K562 (cell line): Measurements from ENCODE around the gene TP53BP2. TPM values are rescaled to one million over a fixed set of nuclear protein-coding genes. Genes with fewer than 3 reads are reported as not detected.

Experiments used
- ARID3A ChIP-seq: IDR thresholded peaks from 2 replicates; pipeline ENCODE4 v1.6.1; 2012; ENCODE audit warnings: low read depth, low read length, improper control_type of control experiment, borderline replicate concordance
- BHLHE40 ChIP-seq: IDR thresholded peaks from 2 replicates; pipeline ENCODE4 v1.6.1; 2011; ENCODE audit warnings: low read length, improper control_type of control experiment
- DACH1 ChIP-seq: fragments of 450-650 bp; IDR thresholded peaks from 2 replicates; pipeline ENCODE4 v1.6.1; 2018; ENCODE audit not compliant: partially characterized antibody
- ELF4 ChIP-seq: fragments of 450-650 bp; formaldehyde crosslinking; IDR thresholded peaks from 2 replicates; pipeline ENCODE4 v1.4.0; 2022; ENCODE audit warnings: missing genetic modification characterization
- ESRRB ChIP-seq: fragments of 250-450 bp; sonication (Bioruptor Pico); IDR thresholded peaks from 2 replicates; pipeline ENCODE4 v1.5.0; 2020; ENCODE audit warnings: mild to moderate bottlenecking, moderate library complexity, borderline replicate concordance
- HDAC1 ChIP-seq, 2 experiments: fragments of 450-650 bp; IDR thresholded peaks; 2 replicates each; pipeline ENCODE4 v1.6.1; 2016 to 2017; ENCODE audit warnings: inconsistent platforms in 1 of 2, mild to moderate bottlenecking in 1 of 2, moderate library complexity in 1 of 2
- HLTF ChIP-seq: fragments of 450-650 bp; IDR thresholded peaks from 2 replicates; pipeline ENCODE4 v1.6.1; 2016
- MAFK ChIP-seq: IDR thresholded peaks from 2 replicates; pipeline ENCODE4 v1.6.1; 2011; ENCODE audit warnings: low read length, improper control_type of control experiment
- MAZ ChIP-seq, 2 experiments: fragments of 450-650 bp in 1 of 2; sonication (generic) in 1 of 2; formaldehyde crosslinking; IDR thresholded peaks in 1 of 2; conservative IDR thresholded peaks in 1 of 2; 2 replicates each; pipeline versions ENCODE4 v1.4.0 to v1.5.0; 2020; ENCODE audit warnings: mild to moderate bottlenecking in 1 of 2, missing genetic modification reagents in 1 of 2
- OTX1 ChIP-seq: fragments of 450-650 bp; formaldehyde crosslinking; IDR thresholded peaks from 2 replicates; pipeline ENCODE4 v1.4.0; 2022; ENCODE audit warnings: mild to moderate bottlenecking
- PHB2 ChIP-seq: fragments of 450-650 bp; IDR thresholded peaks from 2 replicates; pipeline ENCODE4 v1.6.1; 2017; ENCODE audit warnings: low read depth
- POLR2A ChIP-seq: fragments of 450-650 bp; conservative IDR thresholded peaks from 2 replicates; pipeline ENCODE4 v1.6.1; 2016
- POLR2B ChIP-seq: fragments of 450-650 bp; IDR thresholded peaks from 2 replicates; pipeline ENCODE4 v1.6.1; 2018; ENCODE audit warnings: low read depth; ENCODE audit not compliant: partially characterized antibody
- SETDB1 ChIP-seq: IDR thresholded peaks from one replicate; pipeline ENCODE4 v1.6.1; 2012; ENCODE audit warnings: low read length, control low read depth, inconsistent platforms
- SUPT5H ChIP-seq: fragments of 450-650 bp; IDR thresholded peaks from 2 replicates; pipeline ENCODE4 v1.6.1; 2016
- UBTF ChIP-seq, 2 experiments: IDR thresholded peaks; 2 replicates each; pipeline ENCODE4 v1.6.1; 2012; ENCODE audit warnings: improper control_type of control experiment in 2 of 2, low read depth in 2 of 2, low read length in 2 of 2, borderline replicate concordance in 1 of 2
- ZBTB1 ChIP-seq: sonication (generic); formaldehyde crosslinking; IDR thresholded peaks from 2 replicates; pipeline ENCODE4 v1.8.1; 2023; ENCODE audit warnings: missing genetic modification reagents, low read depth, mild to moderate bottlenecking, borderline replicate concordance
- ZNF175 ChIP-seq: fragments of 200-800 bp; sonication (Bioruptor generic); IDR thresholded peaks from 2 replicates; pipeline ENCODE4 v1.6.1; 2016; ENCODE audit warnings: low read depth, mild to moderate bottlenecking, missing genetic modification characterization, missing compliant biosample characterization
- ZNF644 ChIP-seq: fragments of 200-800 bp; sonication (Bioruptor generic); IDR thresholded peaks from 2 replicates; pipeline ENCODE4 v1.6.1; 2016; ENCODE audit warnings: low read depth, missing genetic modification characterization, missing compliant biosample characterization
- polyA plus RNA-seq, 8 experiments: library from polyadenylated mRNA; depleted of rRNA in 4 of 8; stranded (reverse) in 5 of 8; unstranded in 3 of 8; fragments of >200 nt; fragmentation: Nextera tagmentation in 2 of 8; fragmentation: Illumina TruSeq in 1 of 8; extraction: Ambion mirVana in 2 of 8; extraction: Trizol in 1 of 8; gene quantifications; 2 replicates each; pipeline versions ENCODE4 v1.2.1 to v1.2.3, GENCODE V29; 2011 to 2014; ENCODE audit warnings: inconsistent platforms in 1 of 8, missing spikeins in 1 of 8
- total RNA-seq, 7 experiments: library from RNA; depleted of rRNA in 6 of 7; stranded (reverse); fragments of >200 nt in 6 of 7; fragmentation: Illumina TruSeq in 2 of 7; extraction: Trizol in 2 of 7; gene quantifications; 2 replicates each; pipeline versions ENCODE4 v1.2.1 to v1.2.3, GENCODE V29; 2011 to 2021; ENCODE audit warnings: low replicate concordance in 1 of 7
- TF ChIP-seq, protein P1 (sequence below): fragments of 450-650 bp; IDR thresholded peaks from 2 replicates; pipeline ENCODE4 v1.6.1; 2016; ENCODE audit warnings: borderline replicate concordance

Gene TP53BP2
- total and polyA plus RNA-seq, 9 of the 15 experiments (the other 6 are each of a cell fraction or from before 2014, with no cell fraction given): 17.0 to 69.6 (median 40.1) TPM

DNA sequence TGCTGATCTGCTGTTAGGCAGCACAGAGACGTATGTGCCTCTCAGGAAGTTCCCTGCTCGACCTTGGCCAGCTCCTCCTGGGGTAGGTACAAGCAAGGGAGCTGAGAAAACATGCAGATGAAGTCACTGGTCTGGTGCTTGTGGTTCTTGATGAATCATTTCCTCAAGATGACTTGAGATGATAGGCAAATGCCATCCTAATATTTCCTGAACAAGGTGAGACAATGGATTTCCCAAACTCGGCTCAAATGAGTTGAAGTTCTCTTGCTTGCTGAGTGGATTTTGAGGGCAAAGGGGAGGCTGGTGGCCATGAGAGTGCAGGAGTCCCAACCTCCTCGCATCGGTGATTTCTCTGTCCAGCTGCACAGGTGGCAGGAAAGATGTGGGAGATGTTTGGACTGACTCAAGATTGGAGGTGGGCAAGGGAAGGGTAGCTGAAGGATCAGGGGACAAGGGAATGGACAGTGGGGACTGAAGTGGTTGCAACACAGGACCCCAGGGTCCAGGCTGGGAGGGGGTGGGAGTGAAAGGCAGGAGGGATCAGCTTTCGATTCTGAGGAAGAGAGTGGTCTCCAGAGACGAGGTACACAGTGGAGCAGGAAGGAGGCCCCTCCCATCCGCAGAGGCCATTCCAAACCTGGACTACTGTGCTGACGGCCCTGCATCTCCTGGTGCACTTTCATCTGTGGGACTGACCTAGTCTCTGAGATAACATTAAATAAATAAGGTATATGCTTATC lies 69.5 kb downstream of the TP53BP2 start (continued):
- TF ChIP-seq MAZ (CRISPR knock-in tag; conservative IDR thresholded peaks at IDR 0.05 in 1 of 2, IDR thresholded peaks at IDR 0.05 in 1 of 2): 0 out of 4 replicates have a peak, but pooled peaks of 1 of the 2 experiments have one; percentile 22
- peak; percentile 59; the same call in 1 of the 2 replicates for TF ChIP-seq ZBTB1 (CRISPR knock-in tag)
- TF ChIP-seq SUPT5H: peak; percentile 63
- peak; percentile 61 for TF ChIP-seq POLR2A
- TF ChIP-seq POLR2B: peak; percentile 75
- TF ChIP-seq SETDB1: no peak
- peak; percentile 60 for TF ChIP-seq HLTF
- peak; percentile 38 to 79; a peak in 2 of 4 replicates for TF ChIP-seq UBTF (IDR thresholded peaks at IDR 0.05; ENCODE audit: borderline replicate concordance in 1 of 2, low read depth in 2 of 2, low read length in 2 of 2)
- TF ChIP-seq ZNF644 (tag): no peak
- peak; percentile 40 for TF ChIP-seq DACH1
- peak; percentile 89 for TF ChIP-seq OTX1 (CRISPR knock-in tag)
- TF ChIP-seq, protein P1, sequence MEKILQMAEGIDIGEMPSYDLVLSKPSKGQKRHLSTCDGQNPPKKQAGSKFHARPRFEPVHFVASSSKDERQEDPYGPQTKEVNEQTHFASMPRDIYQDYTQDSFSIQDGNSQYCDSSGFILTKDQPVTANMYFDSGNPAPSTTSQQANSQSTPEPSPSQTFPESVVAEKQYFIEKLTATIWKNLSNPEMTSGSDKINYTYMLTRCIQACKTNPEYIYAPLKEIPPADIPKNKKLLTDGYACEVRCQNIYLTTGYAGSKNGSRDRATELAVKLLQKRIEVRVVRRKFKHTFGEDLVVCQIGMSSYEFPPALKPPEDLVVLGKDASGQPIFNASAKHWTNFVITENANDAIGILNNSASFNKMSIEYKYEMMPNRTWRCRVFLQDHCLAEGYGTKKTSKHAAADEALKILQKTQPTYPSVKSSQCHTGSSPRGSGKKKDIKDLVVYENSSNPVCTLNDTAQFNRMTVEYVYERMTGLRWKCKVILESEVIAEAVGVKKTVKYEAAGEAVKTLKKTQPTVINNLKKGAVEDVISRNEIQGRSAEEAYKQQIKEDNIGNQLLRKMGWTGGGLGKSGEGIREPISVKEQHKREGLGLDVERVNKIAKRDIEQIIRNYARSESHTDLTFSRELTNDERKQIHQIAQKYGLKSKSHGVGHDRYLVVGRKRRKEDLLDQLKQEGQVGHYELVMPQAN: peak; percentile 31; the same call in 1 of the 2 replicates
- TF ChIP-seq MAFK: peak; percentile 41; the same call in 1 of the 2 replicates
- peak; percentile 58 for TF ChIP-seq ZNF175 (CRISPR knock-in tag)
- TF ChIP-seq BHLHE40: peak; percentile 88
- 0 out of 2 replicates have a peak, but pooled peaks have one; percentile 21 for TF ChIP-seq PHB2
- TF ChIP-seq HDAC1 (IDR thresholded peaks at IDR 0.05): peak in 1 of 2 experiments; percentile 49; a peak in 2 of 4 replicates
- peak; percentile 73; the same call in 1 of the 2 replicates for TF ChIP-seq ARID3A
- TF ChIP-seq ELF4 (CRISPR knock-in tag): peak; percentile 82
- TF ChIP-seq ESRRB (CRISPR knock-in tag): 0 out of 2 replicates have a peak, but pooled peaks have one; percentile 25
